Measurements from ENCODE around the gene SETDB2.

SETDB2 gene

DNA sequence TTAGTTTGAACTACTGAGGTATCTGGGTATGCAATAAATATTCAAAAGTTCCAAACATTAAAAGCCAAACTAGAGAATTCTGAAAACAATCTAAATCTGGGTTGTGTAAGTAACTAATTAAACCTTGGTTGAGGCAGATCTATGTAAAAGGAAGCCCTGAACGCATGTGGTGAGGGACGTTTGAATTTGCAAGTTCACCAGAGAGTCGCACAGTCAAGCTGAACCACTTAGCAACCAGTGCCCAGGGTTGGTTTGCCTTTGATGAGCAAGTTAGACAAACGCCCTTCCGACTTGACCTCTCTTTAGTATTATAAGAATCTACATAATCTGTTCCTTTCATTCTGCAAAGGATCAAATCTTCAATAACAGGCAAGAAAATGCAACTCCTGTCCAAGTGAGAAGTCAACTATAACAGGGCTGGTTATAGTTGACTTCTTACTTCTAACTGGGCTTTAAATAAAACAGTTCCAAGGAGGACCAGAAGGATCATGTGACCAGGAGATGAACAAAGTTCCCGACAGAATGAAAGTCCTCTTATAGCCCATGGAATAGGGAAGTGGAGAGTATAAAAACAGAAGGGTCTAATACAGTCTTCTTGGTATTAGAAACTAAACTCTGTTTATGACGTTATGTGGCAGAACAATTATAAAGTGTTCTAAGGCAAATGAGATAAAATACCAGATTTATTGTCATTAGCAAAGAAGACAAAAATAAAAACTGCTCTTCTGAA, 92.2 kb downstream of the SETDB2 start:
- DNase-seq, result no peak

- DNase-seq, result no peak
Observed at GRCh38 chr13:49538404-49538803, 94.3 kb downstream of the SETDB2 start.

GRCh38 chr13:49539313-49539712, 95.2 kb downstream of the SETDB2 start:
- no peak for DNase-seq

DNA sequence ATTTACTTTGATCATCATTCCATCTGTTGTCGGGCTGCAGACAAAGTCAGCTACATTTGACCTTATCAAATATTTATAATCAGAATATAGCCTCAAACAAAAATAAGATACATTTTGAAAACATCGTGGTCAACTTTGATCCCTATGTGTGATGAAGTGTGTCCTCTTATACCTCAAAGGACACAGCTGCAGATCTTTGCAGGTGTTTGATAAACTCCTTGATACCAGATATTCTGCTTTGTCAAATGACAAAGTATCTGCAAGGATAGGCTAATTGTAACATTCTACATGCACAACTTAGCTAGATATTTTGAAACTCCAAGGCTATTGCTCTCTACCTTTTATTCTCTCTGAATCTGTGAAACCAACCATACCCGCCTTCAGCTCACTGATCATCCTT, 95.7 kb downstream of the SETDB2 start:
- no peak for DNase-seq

- DNase-seq, result no peak
Observed at GRCh38 chr13:49540552-49540951, 96.5 kb downstream of the SETDB2 start.

DNA sequence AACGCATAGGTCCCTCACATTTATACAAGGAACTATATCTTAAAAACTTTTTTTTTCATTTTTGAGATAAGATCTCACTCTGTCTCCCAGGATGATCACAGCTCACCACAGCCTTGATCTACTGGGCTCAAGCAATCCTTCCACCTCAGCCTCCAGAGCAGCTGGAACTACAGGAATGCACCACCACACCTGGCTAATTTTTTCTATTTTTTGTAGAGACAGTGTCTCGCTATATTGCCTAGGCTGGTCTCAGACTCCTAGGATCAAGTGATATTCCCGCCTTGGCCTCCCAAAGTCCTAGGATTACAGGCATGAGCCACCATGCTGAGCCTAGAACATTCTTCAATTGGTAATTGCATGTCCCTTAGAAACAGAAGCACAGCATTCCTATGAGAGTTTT, 99.6 kb downstream of the SETDB2 start:
- DNase-seq, result no peak
